CD4-positive, alpha-beta T cell treated with Interleukin-2 at 100 ng/mL for 4 hours (primary cell): Measurements from ENCODE around the gene LUM.

ENCODE experiments used
- DNase-seq: peaks from one replicate; pipeline ENCODE4 v3.0.0-alpha.2; 2020; ENCODE audit warnings: low spot score

Gene LUM

GRCh38 chr12:91074851-91075250, 36.4 kb downstream of the LUM start:
- DNase-seq: no peak

DNA sequence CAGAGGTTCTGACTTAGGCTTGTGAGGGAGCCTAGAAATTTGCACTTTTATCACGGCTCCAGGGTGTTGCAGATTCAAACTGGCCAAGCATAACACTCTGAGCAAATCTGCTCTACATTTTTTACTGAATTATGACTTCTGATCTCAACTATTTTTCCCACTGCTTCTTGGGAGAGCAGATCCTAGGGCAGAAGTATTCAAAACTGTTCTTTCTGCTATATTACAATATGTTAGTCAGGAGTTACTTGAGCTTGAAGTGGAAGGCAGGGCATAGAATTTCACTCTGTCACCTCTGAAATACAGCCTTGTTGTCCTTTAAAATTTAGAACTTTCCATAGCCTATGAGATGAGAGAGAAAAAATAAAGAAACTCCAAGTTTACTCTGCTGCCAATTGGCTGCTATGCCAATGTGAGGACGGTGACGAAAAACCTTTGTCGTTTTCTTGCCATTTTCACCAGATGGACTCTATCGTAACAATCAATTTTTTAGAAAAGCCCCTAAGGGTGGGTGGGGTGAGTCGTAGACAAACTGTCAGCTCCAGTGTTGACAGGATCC, 37.1 kb downstream of the LUM start:
- no peak for DNase-seq

- DNase-seq: no peak
Observed at GRCh38 chr12:91073426-91073825, 37.9 kb downstream of the LUM start.

- no peak for DNase-seq
Observed at GRCh38 chr12:91072931-91073330, 38.4 kb downstream of the LUM start.

GRCh38 chr12:91070936-91071335, 40.4 kb downstream of the LUM start:
- DNase-seq: no peak

DNA sequence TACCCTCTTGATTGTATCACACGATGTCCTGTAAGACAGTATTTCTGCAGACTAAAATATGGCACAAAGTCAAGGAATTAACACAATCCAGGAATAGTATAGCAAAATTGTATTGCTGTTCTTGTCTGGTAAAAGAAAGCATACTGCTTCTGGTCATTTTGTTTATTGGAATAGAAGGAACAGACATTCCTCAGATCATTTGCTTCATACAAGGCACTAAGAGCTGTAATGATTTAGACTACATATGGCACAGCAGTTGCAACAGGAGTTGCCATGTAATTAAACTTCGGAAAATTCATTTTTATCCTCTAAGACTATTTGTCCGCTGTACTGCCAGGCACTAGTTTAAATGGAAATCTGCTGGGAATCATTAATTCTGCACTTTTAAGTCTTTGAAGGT, 45.9 kb downstream of the LUM start:
- DNase-seq: no peak

GRCh38 chr12:91064640-91065039, 46.7 kb downstream of the LUM start:
- DNase-seq: no peak

DNA sequence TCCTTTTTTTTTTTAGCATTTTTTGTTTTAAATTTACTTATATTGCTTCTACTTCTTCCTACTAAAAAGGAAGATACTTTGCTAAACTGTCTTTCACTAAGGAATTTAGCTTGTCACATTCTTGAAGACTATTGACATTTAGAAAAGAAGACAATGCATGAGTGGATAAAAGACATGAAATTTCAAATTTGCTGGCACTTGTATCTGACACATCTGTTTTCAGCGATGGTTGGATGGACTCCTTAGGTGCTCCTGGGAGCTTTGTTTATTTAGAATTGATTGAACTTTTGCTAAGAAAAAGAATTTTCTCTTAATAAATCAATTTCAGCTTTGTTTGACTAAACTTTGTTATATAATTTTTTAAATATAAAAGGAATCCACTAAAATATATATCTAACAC, 50.2 kb downstream of the LUM start:
- no peak for DNase-seq

DNA sequence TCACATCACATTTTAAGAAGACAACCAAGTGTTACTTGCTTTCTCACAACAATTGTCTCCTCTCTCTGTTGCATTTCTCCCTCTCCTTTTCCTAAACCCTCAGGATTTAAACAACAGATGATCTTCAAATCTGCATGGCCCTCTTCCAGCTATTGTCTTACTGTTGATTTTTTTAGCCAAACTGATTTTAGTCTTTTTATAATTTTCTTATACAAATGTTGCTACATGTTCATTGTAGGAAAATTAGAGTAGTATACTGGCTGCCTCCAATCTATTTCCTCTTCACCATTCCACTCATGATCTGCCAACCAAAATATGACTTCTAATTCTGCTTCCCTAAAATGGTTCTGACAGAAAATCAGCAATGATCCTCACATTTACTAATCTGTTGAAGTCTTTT, 52.1 kb downstream of the LUM start:
- DNase-seq: no peak

DNA sequence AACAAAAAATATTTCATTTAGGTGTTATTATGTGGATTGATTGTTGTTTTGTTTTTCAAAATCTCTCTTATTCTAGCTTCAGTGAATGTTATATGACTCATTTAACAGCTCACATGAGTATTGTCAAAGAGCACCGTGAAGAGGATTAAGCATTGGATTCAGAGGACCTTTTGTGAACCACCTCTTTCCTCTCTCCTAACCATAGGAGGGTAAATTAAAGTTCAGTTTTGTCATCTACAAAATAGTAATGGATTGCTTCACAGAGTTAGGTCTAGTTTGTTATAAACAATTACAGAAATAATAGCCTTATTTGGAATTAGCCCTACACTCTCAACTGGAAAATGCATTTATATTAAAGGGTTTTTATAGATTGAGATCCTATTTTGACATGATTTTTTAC, 52.5 kb downstream of the LUM start:
- DNase-seq: no peak

DNA sequence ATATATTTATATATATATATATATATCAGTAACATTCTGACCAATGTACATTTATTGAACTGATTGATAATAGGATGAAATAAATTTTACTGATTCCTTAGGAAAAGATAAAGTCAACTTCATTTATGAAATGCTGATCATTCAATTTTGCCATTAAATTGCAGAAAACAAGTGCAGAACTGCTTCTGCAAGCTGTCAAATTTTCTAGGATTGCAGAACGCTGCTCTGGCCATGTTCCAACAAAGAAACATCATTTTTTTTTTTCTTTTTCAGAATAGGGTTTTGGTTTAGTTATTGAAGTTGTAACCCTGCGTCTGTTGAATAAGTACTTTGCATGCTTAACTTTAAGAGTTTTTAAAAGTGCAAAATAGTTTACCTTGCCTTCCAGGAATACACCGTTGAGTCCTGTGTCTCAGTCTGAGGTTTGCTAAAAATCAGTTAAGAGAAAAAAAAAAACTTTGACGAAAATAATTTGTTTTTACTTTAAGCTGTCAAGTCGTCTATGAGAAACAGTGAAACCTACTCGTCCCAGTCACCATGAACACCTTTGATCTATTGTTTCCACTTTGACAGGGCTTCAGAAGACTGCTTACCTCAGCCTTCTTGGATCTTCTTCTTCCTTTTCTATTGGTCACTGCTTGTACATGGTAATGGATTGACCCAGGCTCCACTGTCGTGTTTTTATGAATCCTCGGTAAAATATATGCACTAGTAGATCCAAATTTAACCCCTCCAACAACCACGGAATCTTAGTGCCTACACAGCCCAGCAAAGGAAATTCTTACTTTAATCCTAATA, 53.7 kb downstream of the LUM start, which contains the start of gene KERA:
KERA (minus strand) TSS at position 657 of the 798 bp plus-strand sequence. CDS start 1,743 bp downstream, outside the sequence.
- DNase-seq: no peak

- DNase-seq: no peak
Observed at GRCh38 chr12:91056488-91056887, 54.8 kb downstream of the LUM start.

- no peak for DNase-seq
Observed at GRCh38 chr12:91055976-91056375, 55.3 kb downstream of the LUM start.

- DNase-seq: no peak
Observed at GRCh38 chr12:91053951-91054715, 57.2 kb downstream of the LUM start.
